ENCODE results near the gene CYBA.

The CYBA gene

DNA sequence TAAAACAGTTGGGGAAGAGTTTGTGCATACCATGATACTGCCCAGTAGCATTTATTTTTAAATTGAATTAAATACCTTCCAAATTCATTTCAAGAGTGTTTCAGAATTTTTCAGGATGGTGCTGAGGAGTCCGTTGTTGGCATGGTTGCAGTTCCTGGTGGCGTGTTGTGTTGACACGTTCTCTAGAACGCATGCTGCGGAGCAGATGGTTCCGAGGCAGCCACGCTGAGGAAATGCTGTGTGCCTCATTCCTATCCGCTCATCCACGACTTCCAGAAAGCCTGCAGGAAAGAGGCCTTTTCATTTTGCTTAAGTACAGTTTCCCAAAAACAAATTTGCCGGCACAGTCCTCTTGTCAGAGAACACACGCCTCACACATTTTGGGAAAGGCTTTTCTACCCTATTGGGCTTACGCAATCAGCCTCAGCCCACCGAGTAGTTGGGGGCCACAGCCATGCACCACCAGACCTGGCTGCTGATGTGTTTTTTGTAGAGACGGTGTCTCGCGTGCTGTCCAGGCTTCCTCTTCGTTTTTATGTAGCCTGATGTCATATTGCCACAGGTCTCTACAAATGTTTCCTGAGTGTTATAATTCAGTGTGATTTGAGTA, 44.6 kb downstream of the CYBA start:
- DNase-seq (ENCODE audit: low read depth) = no peak
- TF ChIP-seq, protein P1, sequence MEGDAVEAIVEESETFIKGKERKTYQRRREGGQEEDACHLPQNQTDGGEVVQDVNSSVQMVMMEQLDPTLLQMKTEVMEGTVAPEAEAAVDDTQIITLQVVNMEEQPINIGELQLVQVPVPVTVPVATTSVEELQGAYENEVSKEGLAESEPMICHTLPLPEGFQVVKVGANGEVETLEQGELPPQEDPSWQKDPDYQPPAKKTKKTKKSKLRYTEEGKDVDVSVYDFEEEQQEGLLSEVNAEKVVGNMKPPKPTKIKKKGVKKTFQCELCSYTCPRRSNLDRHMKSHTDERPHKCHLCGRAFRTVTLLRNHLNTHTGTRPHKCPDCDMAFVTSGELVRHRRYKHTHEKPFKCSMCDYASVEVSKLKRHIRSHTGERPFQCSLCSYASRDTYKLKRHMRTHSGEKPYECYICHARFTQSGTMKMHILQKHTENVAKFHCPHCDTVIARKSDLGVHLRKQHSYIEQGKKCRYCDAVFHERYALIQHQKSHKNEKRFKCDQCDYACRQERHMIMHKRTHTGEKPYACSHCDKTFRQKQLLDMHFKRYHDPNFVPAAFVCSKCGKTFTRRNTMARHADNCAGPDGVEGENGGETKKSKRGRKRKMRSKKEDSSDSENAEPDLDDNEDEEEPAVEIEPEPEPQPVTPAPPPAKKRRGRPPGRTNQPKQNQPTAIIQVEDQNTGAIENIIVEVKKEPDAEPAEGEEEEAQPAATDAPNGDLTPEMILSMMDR (conservative IDR thresholded peaks at IDR 0.05; ENCODE audit: low read depth, low read length) = no peak
- no peak overlapping the region for H3K4me3 ChIP-seq (ENCODE audit: low read length)

DNA sequence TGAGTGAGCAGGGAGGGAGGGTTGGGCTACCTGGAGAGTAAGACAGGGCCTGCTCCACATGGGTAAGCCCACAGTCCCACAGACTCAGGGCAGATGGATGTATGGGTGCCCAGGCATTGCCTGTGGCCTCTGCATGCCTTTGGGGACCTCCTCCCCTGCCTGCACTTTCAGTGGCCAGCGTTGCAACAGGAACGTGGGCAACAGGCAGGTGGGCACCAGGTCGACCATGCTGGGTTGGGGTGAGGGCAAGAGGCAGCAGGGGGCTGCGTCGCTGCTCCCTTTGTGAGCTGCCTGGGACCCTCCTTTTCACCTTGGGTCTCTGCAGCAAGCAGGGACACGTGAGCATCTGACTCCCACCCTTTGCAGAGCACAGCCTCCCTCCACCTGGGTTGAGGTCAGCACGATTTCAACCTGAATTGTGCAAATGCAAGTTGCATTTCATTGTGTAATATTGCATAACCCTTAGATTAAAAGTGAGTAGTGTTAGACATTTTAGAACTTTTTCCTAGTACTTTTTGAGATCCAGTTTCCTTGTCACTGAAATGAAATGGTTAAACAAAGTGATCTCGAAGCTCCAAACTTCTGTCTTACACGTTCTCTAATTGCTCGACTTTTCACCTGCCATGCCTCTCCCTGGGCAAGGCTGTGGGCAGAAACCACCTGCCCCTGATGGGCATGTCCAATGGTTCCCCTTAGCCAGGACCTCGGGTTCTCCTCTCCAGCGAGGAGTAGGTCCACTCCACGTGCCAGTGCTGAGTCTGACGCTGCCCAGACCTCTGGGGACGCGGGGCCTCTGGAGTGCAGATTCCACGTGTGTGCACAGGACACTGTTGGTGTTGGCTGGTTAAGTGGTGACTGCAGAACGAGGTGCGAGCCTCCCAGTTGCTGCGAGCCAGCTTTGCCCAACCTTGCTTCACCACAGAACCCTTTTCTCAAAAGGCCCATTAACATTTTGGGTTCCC, 45.4 kb downstream of the CYBA start:
- TF ChIP-seq, protein P1 (conservative IDR thresholded peaks at IDR 0.05; ENCODE audit: low read depth, low read length) = no peak
- no peak for DNase-seq (ENCODE audit: low read depth)
- no peak overlapping the region for H3K4me3 ChIP-seq (ENCODE audit: low read length)

DNA sequence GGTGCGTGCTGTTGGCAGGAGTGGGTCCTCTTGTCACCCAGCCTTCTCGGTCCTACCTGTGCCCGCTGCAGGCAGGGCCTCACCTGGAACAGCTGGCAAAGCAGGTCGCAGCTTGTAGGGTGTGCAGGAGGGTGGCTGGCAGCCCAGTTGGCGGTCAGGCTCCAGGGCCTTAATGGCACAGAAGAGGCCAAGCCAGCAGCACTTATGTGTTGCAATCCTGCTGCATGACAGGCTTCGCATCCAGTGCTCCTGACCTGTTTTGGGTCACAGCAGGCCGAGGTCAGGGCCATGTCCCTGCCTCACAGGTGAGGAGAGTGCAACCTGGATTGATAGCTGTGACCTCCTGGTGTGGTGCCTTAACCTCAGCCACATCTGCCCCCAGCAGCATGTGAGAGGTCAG, 48.8 kb downstream of the CYBA start:
- no peak for DNase-seq (ENCODE audit: low read depth)
- TF ChIP-seq, protein P1 (conservative IDR thresholded peaks at IDR 0.05; ENCODE audit: low read depth, low read length) = no peak
- no peak overlapping the region for H3K4me3 ChIP-seq (ENCODE audit: low read length)

DNA sequence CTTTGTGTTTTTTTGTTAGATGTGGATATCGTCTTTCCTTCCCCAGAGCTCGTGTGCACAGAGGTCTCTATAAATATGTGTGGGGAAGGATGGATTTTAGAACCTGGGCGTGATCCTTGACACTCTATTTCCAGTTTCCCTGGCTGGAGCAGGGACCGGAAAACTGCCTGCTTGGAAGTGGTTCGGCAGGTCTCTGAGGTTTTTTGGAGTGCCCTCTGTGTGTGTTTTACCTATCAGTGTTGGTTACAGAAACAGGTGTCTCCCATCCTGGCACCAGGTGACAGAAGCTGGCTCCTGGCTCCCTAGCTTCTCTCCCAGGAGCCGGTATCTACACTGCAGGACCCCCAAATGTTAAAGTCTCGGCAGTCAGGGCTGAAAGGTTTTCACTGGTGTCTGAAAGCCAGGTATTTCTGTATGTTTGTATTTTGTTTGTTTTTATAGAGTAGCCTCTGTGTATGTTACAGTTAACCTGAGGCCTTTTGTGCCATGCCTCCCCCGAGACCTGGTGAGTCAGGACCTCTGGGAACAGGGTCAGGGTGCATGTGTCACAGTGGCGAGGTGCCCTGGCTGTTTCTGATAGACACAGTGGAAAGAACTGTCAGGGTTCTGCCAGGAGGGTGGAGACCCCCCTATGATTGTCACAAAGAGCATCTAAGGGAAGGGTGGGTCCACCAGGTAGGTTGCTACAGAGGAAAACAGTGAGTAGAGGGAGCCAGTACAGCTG, 49.4 kb downstream of the CYBA start:
- H3K4me3 ChIP-seq (ENCODE audit: low read length) = no peak overlapping the region
- TF ChIP-seq, protein P1 (conservative IDR thresholded peaks at IDR 0.05; ENCODE audit: low read depth, low read length) = no peak
- no peak for DNase-seq (ENCODE audit: low read depth)

DNA sequence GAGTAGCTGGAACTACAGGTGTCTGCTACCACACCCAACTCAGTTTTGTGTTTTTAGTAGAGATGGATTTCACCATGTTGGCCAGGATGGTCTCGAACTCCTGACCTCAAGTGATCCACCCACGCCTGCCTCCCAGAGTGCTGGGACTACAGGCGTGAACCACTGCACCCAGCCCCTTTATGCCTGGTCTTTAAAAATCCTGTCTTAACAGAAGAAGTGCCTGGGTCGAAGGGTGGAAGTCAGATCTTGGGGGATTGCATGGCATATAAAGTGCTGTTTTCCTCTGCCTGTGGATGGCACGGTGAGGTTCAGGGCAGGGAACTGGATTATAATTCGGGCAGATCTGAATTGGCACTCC, 50.3 kb downstream of the CYBA start:
- DNase-seq (ENCODE audit: low read depth) = no peak
- no peak overlapping the region for H3K4me3 ChIP-seq (ENCODE audit: low read length)
- TF ChIP-seq, protein P1 (conservative IDR thresholded peaks at IDR 0.05; ENCODE audit: low read depth, low read length) = no peak

DNA sequence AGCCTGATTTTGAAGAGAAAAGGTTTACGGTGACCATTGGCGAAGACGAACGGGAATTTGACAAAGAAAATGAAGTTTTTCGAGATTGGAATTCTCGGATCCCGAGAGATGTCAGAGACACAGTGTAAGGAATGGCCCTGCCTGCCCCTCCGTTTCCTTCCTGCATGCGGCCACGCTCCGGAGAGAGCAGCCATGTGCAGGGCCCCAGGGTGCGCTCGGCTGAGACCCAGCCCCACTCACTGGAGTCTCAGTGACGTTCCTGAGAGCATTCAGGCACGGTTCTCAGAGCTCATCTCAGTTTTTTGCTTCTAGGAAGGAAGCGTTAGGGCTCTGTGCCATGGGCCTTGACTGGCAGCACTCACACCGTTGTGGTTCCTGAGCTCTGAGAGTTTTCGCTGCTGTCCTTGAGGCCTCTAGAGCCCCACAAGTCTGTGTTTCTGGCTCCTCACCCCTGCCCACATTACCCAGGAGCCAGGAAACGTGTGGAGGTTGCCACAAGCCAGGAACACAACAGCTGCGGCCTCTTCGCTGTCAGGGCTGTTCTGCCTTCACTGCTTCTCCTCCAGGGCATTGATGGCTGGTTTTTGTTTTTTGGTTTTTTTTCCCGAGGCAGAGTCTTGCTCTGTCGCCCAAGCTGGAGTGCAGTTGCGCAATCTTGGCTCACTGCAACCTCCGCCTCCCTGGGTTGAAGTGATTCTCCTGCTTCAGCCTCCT, 50.9 kb downstream of the CYBA start:
- TF ChIP-seq, protein P1 (conservative IDR thresholded peaks at IDR 0.05; ENCODE audit: low read depth, low read length) = no peak
- H3K4me3 ChIP-seq (ENCODE audit: low read length) = no peak overlapping the region
- no peak for DNase-seq (ENCODE audit: low read depth)

Measured in retinal pigment epithelial cell (primary cell).